SK-N-MC (cell line): ENCODE results near the gene RNASE7.

ENCODE experiments used
- EZH2 ChIP-seq: fragments of 200-600 bp; sonication (generic); IDR thresholded peaks from one replicate; pipeline ENCODE4 v1.6.1; 2017; ENCODE audit warnings: antibody characterized with exemption
- POLR2AphosphoS5 ChIP-seq: IDR thresholded peaks from 2 replicates; pipeline ENCODE4 v1.6.1; 2012; ENCODE audit warnings: mild to moderate bottlenecking, low read depth, low read length, borderline replicate concordance

DNA sequence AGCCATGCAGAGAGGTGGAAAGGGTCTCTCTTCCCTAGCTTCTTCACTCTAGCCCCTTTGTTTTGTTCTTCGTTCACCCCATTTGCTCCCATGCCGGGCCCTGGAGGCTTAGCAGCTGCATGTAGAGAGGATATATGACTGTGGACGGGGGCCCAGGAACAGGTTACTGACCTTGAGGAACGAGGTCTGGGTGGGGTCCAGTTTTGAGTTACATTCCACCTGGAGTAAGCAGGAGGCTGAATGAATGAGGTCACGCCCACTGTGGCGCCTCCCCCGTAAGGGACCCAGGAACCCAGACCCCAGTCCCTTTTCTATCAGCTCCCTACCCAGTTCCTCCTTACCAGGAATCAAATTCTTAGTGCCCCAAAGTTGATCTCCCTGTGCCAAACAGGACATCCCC is 23.9 kb upstream of the RNASE7 start:
- TF ChIP-seq EZH2 = no peak
- TF ChIP-seq POLR2AphosphoS5 = no peak
